Small intestine (tissue), 7 donors: ENCODE data around the gene FGA. TPM values are rescaled to one million over a fixed set of nuclear protein-coding genes. Genes with fewer than 3 reads are reported as not detected.
A peak's percentile ranks its signal among the peaks of the same experiment; 100 is the strongest.

Experiments used
- DNase-seq, 2 donors: peaks; one replicate each; pipeline versions ENCODE4 v3.0.0 to v3.0.0-alpha.2; 2013
- FAIRE-seq: peaks from 2 replicates; lab custom pipeline; 2012; peaks lifted over from hg19 to GRCh38; lab: Jason Lieb, UNC
- H3K27ac ChIP-seq, 3 donors: one replicate each; pipeline ENCODE4 v1.5.1; 2013; ENCODE audit warnings: low read length in 2 of 3, mild to moderate bottlenecking in 2 of 3, control low read depth in 1 of 3, inconsistent platforms in 1 of 3, low read depth in 1 of 3, moderate library complexity in 1 of 3
- H3K27me3 ChIP-seq, 3 donors: one replicate each; pipeline ENCODE4 v1.6.1; 2013; ENCODE audit warnings: low read length in 3 of 3, inconsistent platforms in 1 of 3; ENCODE audit not compliant: control insufficient read depth in 3 of 3, insufficient read depth in 3 of 3
- H3K36me3 ChIP-seq, 3 donors: one replicate each; pipeline ENCODE4 v1.6.1; 2013; ENCODE audit warnings: low read length in 3 of 3, inconsistent platforms in 1 of 3, low read depth in 1 of 3, mild to moderate bottlenecking in 1 of 3, moderate library complexity in 1 of 3; ENCODE audit not compliant: control insufficient read depth in 3 of 3, insufficient read depth in 2 of 3
- H3K4me1 ChIP-seq, 3 donors: one replicate each; pipeline ENCODE4 v1.6.1; 2013; ENCODE audit warnings: low read length in 2 of 3, inconsistent platforms in 1 of 3, low read depth in 1 of 3, mild to moderate bottlenecking in 1 of 3, moderate library complexity in 1 of 3; ENCODE audit not compliant: control insufficient read depth in 3 of 3, insufficient read depth in 2 of 3
- H3K4me3 ChIP-seq, 3 donors: one replicate each; pipeline ENCODE4 v1.5.1; 2013; ENCODE audit warnings: low read length in 3 of 3, control low read depth in 1 of 3, inconsistent platforms in 1 of 3, low read depth in 1 of 3, mild to moderate bottlenecking in 1 of 3, moderate library complexity in 1 of 3
- H3K9me3 ChIP-seq, 2 donors: one replicate each; pipeline ENCODE4 v1.6.1; 2013; ENCODE audit warnings: low read depth in 1 of 2, low read length in 1 of 2; ENCODE audit not compliant: control insufficient read depth in 2 of 2, insufficient read depth in 1 of 2
- WGBS, 3 donors: extraction: QIAGEN DNeasy Blood & Tissue Kit; methylation state at CpG; one replicate each; pipeline ENCODE4 v1.1.7; 2013; 5-methylcytosine and 5-hydroxymethylcytosine counted together
- polyA plus RNA-seq, 4 donors: library from polyadenylated mRNA; stranded (reverse) in 3 of 4; unstranded in 1 of 4; fragments of 200-250 nt in 3 of 4; fragments of 120-200 nt in 1 of 4; gene quantifications; one replicate each; pipeline versions ENCODE4 v1.2.1 to v1.2.3, GENCODE V29; 2013
- donor health status: healthy with polysubstance abuse.
- donor health status: control.
- donor health status: control.
- donor health status: Bipolar disorder and iron deficiency.
- donor health status: healthy.

FGA gene
- polyA plus RNA-seq, 4 donors: 0.36 to 24.6 TPM; not detected in 2

DNA sequence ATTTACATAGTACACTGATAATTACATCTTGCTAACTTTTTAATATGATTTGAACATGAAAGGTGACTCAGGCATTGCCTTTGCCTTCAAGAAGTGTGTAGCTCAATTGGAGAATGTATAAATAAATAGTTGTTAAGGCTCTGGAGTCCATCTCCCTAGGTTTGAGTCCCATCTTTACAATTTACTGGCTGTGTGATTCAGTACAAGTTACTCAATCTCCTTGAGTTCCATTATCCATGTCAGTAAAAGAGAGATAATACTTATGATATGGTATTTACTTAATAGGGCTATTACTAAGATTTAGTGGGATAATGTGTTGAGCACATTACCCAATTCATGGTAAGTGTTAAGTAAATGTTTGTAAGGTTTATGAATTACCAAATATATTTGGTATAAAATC, 23.8 kb upstream of the FGA start:
- Histone ChIP-seq H3K4me1 (peaks cover 0 to 38% (median 8%) of the 10 kb centered on the region in 3 donors), H3K27me3 (peaks cover 0 to 1% (median 0%) of the 10 kb centered on the region in 3 donors), H3K4me3 (no peak overlapping the region), H3K36me3 (no peaks in the 10 kb centered on the region), H3K9me3 (no peaks in the 10 kb centered on the region), H3K27ac (no peak overlapping the region)
- DNase-seq (no peak), FAIRE-seq (no peak)

DNA sequence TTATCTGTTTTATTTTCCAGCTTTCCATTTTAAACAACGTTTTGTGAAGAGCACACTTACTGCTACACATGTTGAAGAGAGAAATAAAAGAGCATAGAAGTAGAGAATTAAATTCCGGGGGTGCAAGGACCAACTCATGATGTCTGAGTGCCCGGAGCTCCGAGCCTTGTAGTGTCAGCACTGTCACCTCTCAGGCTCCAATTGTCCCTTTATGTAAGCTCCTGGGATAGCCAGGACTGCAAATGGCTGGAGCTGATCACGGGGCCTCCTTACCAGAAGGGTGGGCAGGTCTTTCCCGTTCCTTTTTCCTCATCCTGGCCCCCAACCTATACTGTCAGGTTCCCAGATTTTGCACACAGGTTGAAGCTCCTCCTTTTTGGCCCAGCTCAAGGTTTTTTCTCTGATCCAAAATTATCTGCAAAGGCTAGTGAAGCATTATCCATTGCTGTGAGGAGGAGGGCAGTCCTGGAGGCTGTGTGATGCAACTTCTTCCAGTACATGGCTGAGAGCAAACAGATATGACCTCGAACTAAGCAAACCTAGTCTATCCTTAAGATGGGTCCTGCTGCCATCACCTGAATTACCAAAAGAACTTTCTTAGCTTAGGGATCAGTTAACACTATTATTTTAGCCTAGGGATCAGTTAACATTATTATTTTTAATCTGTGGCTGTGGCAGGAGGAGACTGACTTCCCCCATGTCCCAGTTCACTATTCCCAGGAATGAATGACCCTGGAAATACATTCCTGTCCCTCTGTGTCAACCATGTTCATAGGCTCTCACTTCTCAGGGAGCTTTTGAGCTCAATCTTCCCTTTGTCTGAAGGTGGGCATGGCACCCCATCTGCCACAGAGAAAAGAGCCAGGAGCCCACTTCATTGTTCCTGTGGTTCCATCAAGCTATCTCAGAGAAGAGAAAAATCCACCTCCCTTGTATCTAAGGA, 22.2 kb upstream of the FGA start, which contains the start of gene FGG:
FGG (minus strand) TSS at position 185 of the 943 bp plus-strand sequence; CDS start at position 138, 47 bp downstream.
- DNase-seq (peak in 1 of 2 donors; percentile 61), FAIRE-seq (no peak)
- no peak within 1 kb of the TSS for H3K4me3 ChIP-seq
- no peaks in the 10 kb centered on the region for H3K27me3 ChIP-seq
- no peaks in the 10 kb centered on the region for H3K36me3 ChIP-seq
- H3K27ac ChIP-seq: no peak within 1 kb of the TSS
- H3K4me1 ChIP-seq: peaks cover 0 to 30% (median 6%) of the 10 kb centered on the region in 3 donors
- H3K9me3 ChIP-seq: no peaks in the 10 kb centered on the region
- 68 to 75% (median 70%) methylated on average over 7 of the region's 7 CpGs for WGBS, 3 donors

DNA sequence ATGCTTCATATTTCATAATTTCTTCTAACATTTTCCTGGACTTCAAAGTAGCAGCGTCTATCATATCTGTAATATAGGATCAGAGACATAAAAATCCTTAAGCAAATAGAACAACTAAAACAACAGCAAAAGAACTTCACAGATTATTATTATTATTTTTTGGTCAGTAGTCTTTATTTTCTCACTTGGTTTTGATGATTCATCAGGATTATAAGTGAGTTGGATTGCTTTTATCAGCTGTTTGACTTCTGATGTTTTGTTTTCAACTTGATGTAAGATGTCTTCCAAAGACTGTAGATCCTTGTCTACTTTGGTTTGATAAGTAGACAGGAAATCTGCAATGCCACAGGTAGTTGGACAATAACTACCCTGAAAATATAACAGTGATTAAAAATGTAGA, 21.3 kb upstream of the FGA start:
- FAIRE-seq (no peak), DNase-seq (no peak)
- no peaks in the 10 kb centered on the region for H3K9me3 ChIP-seq
- no peak overlapping the region for H3K4me3 ChIP-seq
- H3K27me3 ChIP-seq: no peaks in the 10 kb centered on the region
- no peaks in the 10 kb centered on the region for H3K36me3 ChIP-seq
- H3K27ac ChIP-seq: no peak overlapping the region
- 69 to 93% (median 70%) methylated on average over 1 of the region's 1 CpG for WGBS, 3 donors
- peaks cover 0 to 24% (median 5%) of the 10 kb centered on the region in 3 donors for H3K4me1 ChIP-seq

DNA sequence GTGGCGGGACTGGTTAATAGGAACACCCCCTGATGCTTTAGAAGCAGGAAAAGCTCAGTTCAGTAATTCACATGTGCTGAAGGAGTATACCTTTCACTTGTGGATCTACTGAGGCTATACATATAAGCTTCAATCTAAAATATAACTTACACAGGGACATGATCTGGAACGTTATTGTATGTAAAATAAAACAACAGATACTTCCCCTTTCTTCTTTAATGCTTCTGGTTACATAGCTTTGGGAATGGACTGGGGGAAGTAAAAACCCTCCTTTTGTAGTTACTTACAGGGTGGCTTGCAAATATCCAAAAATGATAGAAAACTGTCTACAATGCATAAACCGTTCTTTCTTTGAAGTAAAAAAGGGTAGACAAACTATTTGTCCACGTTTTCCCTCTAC, 20.0 kb upstream of the FGA start:
- WGBS, 3 donors: 58 to 61% (median 60%) methylated on average over 4 of the region's 4 CpGs
- Histone ChIP-seq H3K27ac (no peak overlapping the region), H3K4me1 (peaks cover 0 to 13% (median 0%) of the 10 kb centered on the region in 3 donors), H3K36me3 (no peaks in the 10 kb centered on the region), H3K9me3 (no peaks in the 10 kb centered on the region), H3K4me3 (no peak overlapping the region), H3K27me3 (peaks cover 0 to 2% (median 0%) of the 10 kb centered on the region in 3 donors)
- no peak for DNase-seq
- no peak for FAIRE-seq

DNA sequence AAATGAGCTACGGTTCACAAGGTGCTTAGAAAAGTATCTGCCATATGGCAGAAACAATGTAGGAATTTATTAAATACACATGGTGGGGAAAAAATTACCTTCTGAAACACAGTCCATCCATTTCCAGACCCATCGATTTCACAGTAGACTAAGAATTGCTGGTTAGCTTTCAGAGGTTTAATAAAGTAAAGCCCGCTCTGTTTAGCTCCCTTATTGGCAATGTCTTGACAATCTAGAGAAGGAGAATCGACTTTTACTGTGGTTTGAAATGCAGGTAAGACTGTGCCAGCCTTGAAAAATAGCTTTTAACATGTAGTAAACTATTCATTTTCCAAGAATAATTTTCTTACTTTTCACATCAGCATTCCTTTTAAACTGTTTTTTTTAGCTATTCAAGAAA, 19.0 kb upstream of the FGA start:
- FAIRE-seq (no peak), DNase-seq (no peak)
- Histone ChIP-seq H3K36me3 (no peaks in the 10 kb centered on the region), H3K27me3 (peaks cover 0 to 2% (median 0%) of the 10 kb centered on the region in 3 donors), H3K9me3 (no peaks in the 10 kb centered on the region), H3K4me3 (no peak overlapping the region), H3K4me1 (peaks cover 0 to 7% (median 0%) of the 10 kb centered on the region in 3 donors), H3K27ac (no peak overlapping the region)
- WGBS, 3 donors: 80 to 88% (median 84%) methylated on average over 4 of the region's 4 CpGs

DNA sequence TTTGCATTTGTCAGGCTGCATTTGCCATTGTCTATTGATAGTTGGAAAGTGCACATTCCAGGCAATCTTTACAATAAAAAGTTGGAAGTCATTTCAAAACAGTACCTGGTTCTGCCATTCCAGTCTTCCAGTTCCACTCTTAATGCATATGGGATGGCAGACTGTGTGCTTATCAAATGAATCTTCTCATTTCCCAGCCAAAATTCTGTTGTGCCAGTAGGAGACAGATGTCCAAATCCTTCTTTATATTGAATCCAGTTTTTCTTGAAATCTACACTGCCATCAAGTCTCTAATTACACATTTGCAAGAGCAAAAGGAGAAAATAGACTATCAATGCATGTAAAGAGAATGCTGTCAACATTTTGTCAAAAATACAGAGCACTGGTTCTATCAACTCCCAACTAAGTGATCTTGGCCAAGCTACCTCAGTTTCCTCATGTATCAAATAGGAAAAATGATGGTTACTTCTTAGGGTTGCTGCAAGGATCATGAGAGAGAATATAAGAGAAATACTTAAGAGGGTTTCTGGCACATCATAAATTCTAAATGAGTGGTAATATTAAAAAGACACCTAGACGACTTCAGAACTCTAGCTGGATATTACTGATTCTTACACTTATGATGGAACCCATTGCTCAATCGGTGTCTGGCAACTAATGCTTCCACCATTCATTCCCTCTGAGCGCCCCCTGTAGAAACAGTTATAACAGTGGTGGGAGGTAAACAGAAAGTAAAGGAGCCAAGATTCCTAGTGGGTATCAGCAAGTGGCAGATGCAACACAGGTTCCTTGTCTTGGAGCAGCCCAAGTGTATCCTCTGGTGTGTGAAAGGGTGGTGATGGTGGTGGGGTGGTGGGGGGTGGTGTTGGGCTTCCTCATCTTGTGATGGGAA, 18.1 kb upstream of the FGA start:
- Histone ChIP-seq H3K4me1 (peaks cover 0 to 7% (median 0%) of the 10 kb centered on the region in 3 donors), H3K9me3 (no peaks in the 10 kb centered on the region), H3K27me3 (peaks cover 0 to 2% (median 0%) of the 10 kb centered on the region in 3 donors), H3K36me3 (no peaks in the 10 kb centered on the region), H3K27ac (no peak overlapping the region), H3K4me3 (no peak overlapping the region)
- no peak for DNase-seq
- FAIRE-seq: no peak
- WGBS, 3 donors: 82 to 90% (median 88%) methylated on average over 3 of the region's 3 CpGs

DNA sequence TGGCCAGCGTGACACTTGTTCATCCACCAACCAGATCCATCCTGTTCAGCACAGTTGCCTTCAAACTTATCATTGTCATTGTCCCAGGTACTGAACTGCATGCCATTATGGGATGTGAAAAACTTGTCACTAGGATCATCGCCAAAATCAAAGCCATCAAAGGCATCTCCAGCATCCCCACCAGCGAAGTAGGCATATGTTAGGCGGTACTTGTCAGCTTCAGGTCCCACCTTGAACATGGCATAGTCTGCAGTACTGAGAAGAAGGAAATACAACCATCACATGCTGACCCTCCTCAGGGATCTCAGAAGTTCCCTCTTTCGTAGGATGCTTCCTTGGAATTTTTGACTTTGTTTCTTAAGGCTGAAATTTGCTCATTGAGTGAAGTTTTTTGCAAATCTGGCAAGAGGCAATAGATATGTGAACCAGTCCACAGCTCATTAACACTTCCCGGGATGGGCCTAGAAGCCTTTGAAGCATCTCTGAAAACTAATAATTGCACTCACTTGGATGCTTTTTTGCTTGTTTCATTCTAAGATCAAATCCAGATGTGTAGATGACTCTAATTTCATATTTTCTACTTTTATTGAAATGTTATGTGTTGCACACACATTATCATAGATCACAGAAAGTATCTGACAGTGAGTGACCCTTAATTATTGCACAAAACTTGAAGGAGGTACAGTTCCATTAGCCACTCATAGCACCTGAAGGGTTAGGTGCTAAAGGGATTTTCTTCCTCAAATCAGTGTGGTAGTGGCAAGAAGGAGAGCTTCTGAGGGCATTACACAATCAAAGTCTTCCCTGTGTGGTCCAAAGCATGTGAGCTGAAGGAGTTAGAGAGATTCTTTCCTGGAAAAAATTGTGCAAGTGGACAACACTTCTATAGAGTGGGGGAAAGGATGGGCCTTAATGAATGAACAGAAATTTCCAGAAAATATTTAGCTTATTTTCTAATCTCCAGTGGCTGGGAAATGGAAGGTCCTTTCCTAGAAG, 16.5 kb upstream of the FGA start:
- H3K27me3 ChIP-seq: peaks cover 0 to 2% (median 0%) of the 10 kb centered on the region in 3 donors
- no peaks in the 10 kb centered on the region for H3K36me3 ChIP-seq
- DNase-seq (no peak), FAIRE-seq (no peak)
- no peak overlapping the region for H3K4me3 ChIP-seq
- no peaks in the 10 kb centered on the region for H3K4me1 ChIP-seq
- WGBS, 3 donors: 87 to 88% (median 87%) methylated on average over 6 of the region's 6 CpGs
- no peaks in the 10 kb centered on the region for H3K9me3 ChIP-seq
- no peak overlapping the region for H3K27ac ChIP-seq
